ENCODE measurements around the gene HSD17B12.
"Not testable (repeated sequence)": the region's sequence is repeated elsewhere in the genome, so short reads cannot be mapped to it uniquely, and the experiment has no call there.

The HSD17B12 gene

GRCh38 chr11:43680521-43681400 lies at the start of gene HSD17B12:
HSD17B12 (plus strand) TSS chr11:43680738; CDS start chr11:43680828, 90 bp downstream.
- DNase-seq, result peak; percentile 98

- DNase-seq, result no peak
Measured at GRCh38 chr11:43631732-43632131, 48.8 kb upstream of the HSD17B12 start.

- no peak for DNase-seq
Measured at GRCh38 chr11:43632181-43632580, 48.4 kb upstream of the HSD17B12 start.

GRCh38 chr11:43638717-43639116 lies 41.8 kb upstream of the HSD17B12 start:
- DNase-seq, result no peak

GRCh38 chr11:43639224-43639623 lies 41.3 kb upstream of the HSD17B12 start:
- DNase-seq, result no peak

- no peak for DNase-seq
Measured at GRCh38 chr11:43639920-43640319, 40.6 kb upstream of the HSD17B12 start.

GRCh38 chr11:43643898-43644620 lies 36.5 kb upstream of the HSD17B12 start:
- DNase-seq, result peak; percentile 72

GRCh38 chr11:43644621-43645299 lies 35.8 kb upstream of the HSD17B12 start:
- no peak for DNase-seq

GRCh38 chr11:43646767-43647166 lies 33.8 kb upstream of the HSD17B12 start:
- DNase-seq, result no peak

- DNase-seq, result no peak
Measured at GRCh38 chr11:43648888-43649287, 31.6 kb upstream of the HSD17B12 start.

- no peak for DNase-seq
Measured at GRCh38 chr11:43649501-43649900, 31.0 kb upstream of the HSD17B12 start.

- DNase-seq, result no peak
Measured at GRCh38 chr11:43649921-43650320, 30.6 kb upstream of the HSD17B12 start.

GRCh38 chr11:43663018-43663417 lies 17.5 kb upstream of the HSD17B12 start:
- DNase-seq, result not testable (repeated sequence)

- DNase-seq, result no peak
Measured at GRCh38 chr11:43664295-43664694, 16.2 kb upstream of the HSD17B12 start.

GRCh38 chr11:43671284-43671683 lies 9.3 kb upstream of the HSD17B12 start:
- DNase-seq, result not testable (repeated sequence)

GRCh38 chr11:43674560-43674959 lies 6.0 kb upstream of the HSD17B12 start:
- DNase-seq, result no peak

GRCh38 chr11:43676933-43677332 lies 3.6 kb upstream of the HSD17B12 start:
- DNase-seq, result no peak

GRCh38 chr11:43681401-43681942 lies 934 bp downstream of the HSD17B12 start:
- peak; percentile 15 for DNase-seq

- DNase-seq, result not testable (repeated sequence)
Measured at GRCh38 chr11:43682081-43682480, 1.5 kb downstream of the HSD17B12 start.

- no peak for DNase-seq
Measured at GRCh38 chr11:43685440-43685839, 4.9 kb downstream of the HSD17B12 start.

GRCh38 chr11:43686207-43686606 lies 5.7 kb downstream of the HSD17B12 start:
- no peak for DNase-seq

- DNase-seq, result no peak
Measured at GRCh38 chr11:43687120-43687791, 6.7 kb downstream of the HSD17B12 start.

GRCh38 chr11:43688394-43688793 lies 7.9 kb downstream of the HSD17B12 start:
- DNase-seq, result no peak

All from NCI-H2227 treated with DMSO at 0.1 percent for 48 hours (cell line).